Breast epithelium (tissue), 3 donors: ENCODE measurements around the gene SDCBP2.

Experiments used
- CTCF ChIP-seq, 3 donors: fragments of 450-650 bp; IDR thresholded peaks; one replicate each; pipeline ENCODE4 v1.5.1; 2016 to 2017; ENCODE audit warnings: antibody characterized with exemption in 3 of 3, mild to moderate bottlenecking in 3 of 3, moderate library complexity in 3 of 3
- POLR2A ChIP-seq: fragments of 450-650 bp; IDR thresholded peaks from one replicate; pipeline ENCODE4 v1.6.1; 2016; ENCODE audit warnings: antibody characterized with exemption, mild to moderate bottlenecking, moderate library complexity
- POLR2AphosphoS5 ChIP-seq, 3 donors: sonication (generic); formaldehyde crosslinking; IDR thresholded peaks; one replicate each; pipeline ENCODE4 v1.6.1; 2017; ENCODE audit warnings: antibody characterized with exemption in 3 of 3

GRCh38 chr20:1308067-1308701 is 20.8 kb downstream of the SDCBP2 start:
- no peak for TF ChIP-seq CTCF (IDR thresholded peaks at IDR 0.05)
- no peak for TF ChIP-seq POLR2A
- no peak for TF ChIP-seq POLR2AphosphoS5 (IDR thresholded peaks at IDR 0.05)
